Measurements from ENCODE around the gene CBR4. TPM values are rescaled to one million over a fixed set of nuclear protein-coding genes. Genes with fewer than 3 reads are reported as not detected.
"Not testable (repeated sequence)": the region's sequence is repeated elsewhere in the genome, so short reads cannot be mapped to it uniquely, and the experiment has no call there.

The CBR4 gene
- total RNA-seq, 2 donors from 2014 or later = 39.0 to 55.6 TPM

GRCh38 chr4:169039251-169039954 lies 29.3 kb upstream of the CBR4 start:
- Histone ChIP-seq H3K4me3 (ENCODE audit: low read length) (no peak overlapping the region), H3K36me3 (ENCODE audit: control insufficient read depth, insufficient read depth, low read length) (no peaks in the 10 kb centered on the region), H3K4me1 (ENCODE audit: control insufficient read depth, insufficient read depth, low read length) (no peaks in the 10 kb centered on the region), H3K27me3 (ENCODE audit: control insufficient read depth, insufficient read depth, low read length, poor library complexity, severe bottlenecking) (no peaks in the 10 kb centered on the region), H3K27ac (ENCODE audit: low read depth, low read length) (no peak overlapping the region), H3K9me3 (ENCODE audit: control insufficient read depth, low read length) (no peaks in the 10 kb centered on the region), H3K9ac (ENCODE audit: extremely low read depth, low read length, poor library complexity, severe bottlenecking) (no peak overlapping the region)
- 91 to 95% methylated on average over 3 to 8 of the region's 8 CpGs for WGBS, 2 experiments (ENCODE audit: insufficient coverage in 1 of 2, insufficient read length in 1 of 2)
- no peak overlapping the region for H3K4me3 Mint-ChIP-seq
- no peaks in the 10 kb centered on the region for H3K27me3 Mint-ChIP-seq (ENCODE audit: insufficient read depth)
- no peaks in the 10 kb centered on the region for H3K4me1 Mint-ChIP-seq
- no peaks in the 10 kb centered on the region for H3K36me3 Mint-ChIP-seq (ENCODE audit: low read depth)
- DNase-seq = no peak
- H3K27ac Mint-ChIP-seq = no peak overlapping the region
- H3K9me3 Mint-ChIP-seq = peaks cover 13% of the 10 kb centered on the region
- no peak for TF ChIP-seq CTCF (conservative IDR thresholded peaks at IDR 0.05)

GRCh38 chr4:169037506-169037905 lies 27.5 kb upstream of the CBR4 start:
- DNase-seq = no peak
- Mint-ChIP-seq H3K4me1 (no peaks in the 10 kb centered on the region), H3K36me3 (ENCODE audit: low read depth) (no peaks in the 10 kb centered on the region), H3K9me3 (peaks cover 13% of the 10 kb centered on the region), H3K27ac (no peak overlapping the region), H3K27me3 (ENCODE audit: insufficient read depth) (no peaks in the 10 kb centered on the region), H3K4me3 (no peak overlapping the region)
- 83 to 87% methylated on average over 1 to 3 of the region's 3 CpGs for WGBS, 2 experiments (ENCODE audit: insufficient coverage in 1 of 2, insufficient read length in 1 of 2)
- H3K9ac ChIP-seq (ENCODE audit: extremely low read depth, low read length, poor library complexity, severe bottlenecking) = no peak overlapping the region
- no peak overlapping the region for H3K27ac ChIP-seq (ENCODE audit: low read depth, low read length)
- no peaks in the 10 kb centered on the region for H3K4me1 ChIP-seq (ENCODE audit: control insufficient read depth, insufficient read depth, low read length)
- no peaks in the 10 kb centered on the region for H3K9me3 ChIP-seq (ENCODE audit: control insufficient read depth, low read length)
- H3K4me3 ChIP-seq (ENCODE audit: low read length) = no peak overlapping the region
- no peak for TF ChIP-seq CTCF (conservative IDR thresholded peaks at IDR 0.05)
- no peaks in the 10 kb centered on the region for H3K36me3 ChIP-seq (ENCODE audit: control insufficient read depth, insufficient read depth, low read length)
- no peaks in the 10 kb centered on the region for H3K27me3 ChIP-seq (ENCODE audit: control insufficient read depth, insufficient read depth, low read length, poor library complexity, severe bottlenecking)

DNA sequence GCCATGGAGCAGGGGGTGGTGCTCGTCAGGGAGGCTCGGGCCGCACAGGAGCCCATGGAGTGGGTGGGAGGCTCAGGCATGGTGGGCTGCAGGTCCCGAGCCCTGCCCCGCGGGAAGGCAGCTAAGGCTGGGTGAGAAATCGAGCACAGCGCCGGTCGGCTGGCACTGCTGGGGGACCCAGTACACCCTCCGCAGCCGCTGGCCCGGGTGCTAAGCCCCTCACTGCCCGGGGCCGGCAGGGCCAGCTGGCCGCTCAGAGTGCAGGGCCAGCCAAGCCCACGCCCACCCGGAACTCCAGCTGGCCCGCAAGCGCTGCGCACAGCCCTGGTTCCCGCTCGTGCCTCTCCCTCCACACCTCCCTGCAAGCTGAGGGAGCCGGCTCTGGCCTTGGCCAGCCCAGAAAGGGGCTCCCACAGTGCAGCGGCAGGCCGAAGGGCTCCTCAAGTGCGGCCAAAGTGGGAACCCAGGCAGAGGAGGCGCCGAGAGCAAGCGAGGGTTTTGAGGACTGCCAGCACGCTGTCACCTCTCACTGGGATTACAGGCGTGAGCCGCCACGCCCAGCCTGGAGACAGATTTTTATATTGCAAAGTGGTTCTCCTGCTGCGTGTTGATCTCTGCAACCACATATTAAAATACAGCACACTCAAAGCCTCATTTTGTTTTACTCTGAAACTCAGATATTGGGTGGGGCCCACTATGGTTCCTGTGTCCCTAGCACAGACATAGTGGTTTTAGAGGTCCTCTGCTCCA lies 26.0 kb upstream of the CBR4 start:
- H3K27ac ChIP-seq (ENCODE audit: low read depth, low read length); H3K36me3 ChIP-seq (ENCODE audit: control insufficient read depth, insufficient read depth, low read length); H3K4me1 Mint-ChIP-seq: not testable (repeated sequence)

More for the DNA sequence above, 26.0 kb upstream of the CBR4 start:
- H3K27ac Mint-ChIP-seq; H3K27me3 Mint-ChIP-seq (ENCODE audit: insufficient read depth); H3K4me3 ChIP-seq (ENCODE audit: low read length); DNase-seq; H3K9ac ChIP-seq (ENCODE audit: extremely low read depth, low read length, poor library complexity, severe bottlenecking); H3K9me3 ChIP-seq (ENCODE audit: control insufficient read depth, low read length); H3K27me3 ChIP-seq (ENCODE audit: control insufficient read depth, insufficient read depth, low read length, poor library complexity, severe bottlenecking); H3K36me3 Mint-ChIP-seq (ENCODE audit: low read depth); H3K4me1 ChIP-seq (ENCODE audit: control insufficient read depth, insufficient read depth, low read length); H3K4me3 Mint-ChIP-seq: not testable (repeated sequence)
- 95 to 98% methylated on average over 11 to 29 of the region's 35 CpGs for WGBS, 2 experiments (ENCODE audit: insufficient coverage in 1 of 2, insufficient read length in 1 of 2)
- peaks cover 13% of the 10 kb centered on the region for H3K9me3 Mint-ChIP-seq

Data from endodermal cell (in vitro differentiated cells).